GM23248 (cell line): ENCODE data around the gene ARR3. TPM values are rescaled to one million over a fixed set of nuclear protein-coding genes. Genes with fewer than 3 reads are reported as not detected.

ENCODE experiments used
- DNase-seq: peaks from one replicate; pipeline ENCODE4 v3.0.0-alpha.2; 2015
- H2AFZ ChIP-seq: fragments of 200-600 bp; sonication (generic); 2 replicates; pipeline ENCODE4 v1.6.1; 2016; ENCODE audit warnings: antibody characterized with exemption
- H3F3A ChIP-seq: fragments of 200-600 bp; sonication (generic); 2 replicates; pipeline ENCODE4 v1.6.1; 2016; ENCODE audit warnings: mild to moderate bottlenecking, antibody characterized with exemption, mixed run types; ENCODE audit not compliant: insufficient read depth
- H3K27ac ChIP-seq: fragments of 200-600 bp; sonication (generic); 2 replicates; pipeline ENCODE4 v1.5.1; 2016; ENCODE audit warnings: mild to moderate bottlenecking
- H3K27me3 ChIP-seq: fragments of 200-600 bp; sonication (generic); replicated peaks from 2 replicates; pipeline ENCODE4 v1.6.1; 2016; ENCODE audit warnings: mild to moderate bottlenecking; ENCODE audit not compliant: insufficient read depth
- H3K36me3 ChIP-seq: fragments of 200-600 bp; sonication (generic); 2 replicates; pipeline ENCODE4 v1.6.1; 2016; ENCODE audit warnings: low read depth, mild to moderate bottlenecking
- H3K4me1 ChIP-seq: fragments of 200-600 bp; sonication (generic); 2 replicates; pipeline ENCODE4 v1.6.1; 2016; ENCODE audit warnings: mild to moderate bottlenecking; ENCODE audit not compliant: insufficient read depth
- H3K4me2 ChIP-seq: fragments of 200-600 bp; sonication (generic); one replicate; pipeline ENCODE4 v1.6.1; 2016; ENCODE audit warnings: mild to moderate bottlenecking; ENCODE audit not compliant: unreplicated experiment
- H3K4me3 ChIP-seq: fragments of 200-600 bp; sonication (generic); 2 replicates; pipeline ENCODE4 v1.5.1; 2016; ENCODE audit warnings: mild to moderate bottlenecking
- H3K79me2 ChIP-seq: fragments of 200-600 bp; sonication (generic); 2 replicates; pipeline ENCODE4 v1.6.1; 2016; ENCODE audit warnings: mild to moderate bottlenecking; ENCODE audit not compliant: insufficient read depth
- H3K9ac ChIP-seq: fragments of 200-600 bp; sonication (generic); 2 replicates; pipeline ENCODE4 v1.6.1; 2016; ENCODE audit warnings: mild to moderate bottlenecking
- H3K9me2 ChIP-seq: fragments of 200-600 bp; sonication (generic); 2 replicates; pipeline ENCODE4 v1.6.1; 2016; ENCODE audit warnings: mixed run types, mild to moderate bottlenecking, moderate library complexity; ENCODE audit not compliant: insufficient read depth
- H3K9me3 ChIP-seq: fragments of 200-600 bp; sonication (generic); one replicate; pipeline ENCODE4 v1.6.1; 2017; ENCODE audit warnings: low read depth
- H4K20me1 ChIP-seq: fragments of 200-600 bp; sonication (generic); 2 replicates; pipeline ENCODE4 v1.6.0; 2016; ENCODE audit not compliant: insufficient read depth
- EZH2 ChIP-seq: fragments of 200-600 bp; sonication (generic); IDR thresholded peaks from 2 replicates; pipeline ENCODE4 v1.6.1; 2018; ENCODE audit warnings: antibody characterized with exemption, mild to moderate bottlenecking; ENCODE audit not compliant: insufficient read depth, poor library complexity, severe bottlenecking
- EZH2phosphoT487 ChIP-seq: fragments of 200-600 bp; sonication (generic); IDR thresholded peaks from 2 replicates; pipeline ENCODE4 v1.6.1; 2018; ENCODE audit warnings: antibody characterized with exemption, moderate library complexity, mild to moderate bottlenecking, low read depth; ENCODE audit not compliant: insufficient read depth
- WGBS, 2 experiments: methylation state at CpG; one replicate each; pipeline ENCODE4 v1.1.6; 2015 to 2017; ENCODE audit warnings: low lambda C conversion rate in 2 of 2, low coverage in 1 of 2; ENCODE audit errors: missing lambda C conversion rate in 2 of 2; 5-methylcytosine and 5-hydroxymethylcytosine counted together
- in situ Hi-C: fragments of 300-500 bp; cut with MboI; formaldehyde crosslinking; loops from 2 replicates; pipeline ENCODE4 v1.15.0; 2020
- polyA plus RNA-seq: library from polyadenylated mRNA; unstranded; fragments of >200 nt; fragmentation: Nextera tagmentation; extraction: Ambion mirVana; gene quantifications from 2 replicates; pipeline ENCODE4 v1.2.1, GENCODE V29; 2016
- small RNA-seq: library from RNA; depleted of rRNA; stranded (forward); fragments of <200 nt; gene quantifications from one replicate; pipeline ENCODE3, GENCODE V24; 2014; ENCODE audit warnings: low read depth, low replicate concordance
- total RNA-seq: library from RNA; depleted of rRNA; stranded (reverse); fragments of >200 nt; shearing (Covaris generic); gene quantifications from 2 replicates; pipeline ENCODE4 v1.2.3, GENCODE V29; 2014; rRNA removed

The ARR3 gene
- total and polyA plus RNA-seq, 2 experiments from 2014 or later, result not detected

- Histone ChIP-seq H3F3A (no peaks in the 10 kb centered on the region), H3K27me3 (no peaks in the 10 kb centered on the region), H3K27ac (no peak overlapping the region), H3K79me2 (no peaks in the 10 kb centered on the region), H3K4me1 (no peaks in the 10 kb centered on the region), H3K9me2 (no peaks in the 10 kb centered on the region), H3K4me3 (no peak overlapping the region), H3K9me3 (no peaks in the 10 kb centered on the region), H2AFZ (no peak overlapping the region), H3K4me2 (no peak overlapping the region), H4K20me1 (no peaks in the 10 kb centered on the region), H3K9ac (no peak overlapping the region), H3K36me3 (no peaks in the 10 kb centered on the region)
- WGBS, 2 experiments, result 90 to 96% methylated on average over 2 of the region's 2 CpGs
- in situ Hi-C loops, result no loop called here
- TF ChIP-seq EZH2phosphoT487 (no peak), EZH2 (no peak)
- DNase-seq, result no peak
Observed at GRCh38 chrX:70324326-70324725, 56.2 kb downstream of the ARR3 start.

DNA sequence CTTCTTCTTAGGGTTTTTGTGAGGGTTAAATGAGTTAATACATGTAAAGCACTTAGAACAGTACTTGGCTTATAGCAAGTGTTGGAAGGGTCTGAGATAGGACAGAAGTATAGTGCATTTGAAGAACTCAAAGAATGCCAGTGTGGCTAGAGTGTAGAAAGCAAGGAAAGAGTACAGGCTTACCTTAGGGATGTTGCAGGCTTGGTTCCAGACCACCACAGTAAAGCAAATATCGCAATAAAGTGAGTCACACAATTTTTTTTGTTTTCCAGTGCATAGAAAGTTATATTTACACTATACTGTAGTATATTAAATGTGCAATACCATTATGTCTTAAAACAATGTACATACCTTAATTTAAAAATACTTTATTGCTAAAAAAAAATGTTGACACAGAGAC is 63.0 kb downstream of the ARR3 start:
- no peak overlapping the region for H3K27ac ChIP-seq
- no peak overlapping the region for H3K9ac ChIP-seq
- no peaks in the 10 kb centered on the region for H3K36me3 ChIP-seq
- H3K9me3 ChIP-seq, result no peaks in the 10 kb centered on the region
- in situ Hi-C loops, result no loop called here
- H3F3A ChIP-seq, result no peaks in the 10 kb centered on the region
- peak; percentile 7 for DNase-seq
- no peak overlapping the region for H3K4me2 ChIP-seq
- H3K4me1 ChIP-seq, result no peaks in the 10 kb centered on the region
- no peaks in the 10 kb centered on the region for H3K27me3 ChIP-seq
- H3K9me2 ChIP-seq, result no peaks in the 10 kb centered on the region
- no peak overlapping the region for H2AFZ ChIP-seq
- WGBS, 2 experiments, result 90 to 100% methylated on average over 1 of the region's 1 CpG
- no peak for TF ChIP-seq EZH2
- no peak for TF ChIP-seq EZH2phosphoT487
- H4K20me1 ChIP-seq, result no peaks in the 10 kb centered on the region
- no peak overlapping the region for H3K4me3 ChIP-seq
- no peaks in the 10 kb centered on the region for H3K79me2 ChIP-seq

Small RNAs within 50 kb of the gene (small RNA-seq; reads per million reads assigned to genes)
- not detected for gene RNA5SP507

Other genes with a start within 250 kb of the ARR3 start
- gene AWAT2, start 218.4 kb upstream of the ARR3 start, total RNA-seq, result not detected in 2 replicates
- not detected in 2 replicates for gene AWAT2, start 218.4 kb upstream of the ARR3 start, polyA plus RNA-seq
- not detected in 2 replicates for gene OTUD6A, start 205.9 kb upstream of the ARR3 start, total RNA-seq
- gene OTUD6A, start 205.9 kb upstream of the ARR3 start, polyA plus RNA-seq, result not detected in 2 replicates
- 57.3 and 59.1 TPM in 2 replicates for gene IGBP1, start 134.9 kb upstream of the ARR3 start, total RNA-seq
- 31.8 and 33.6 TPM in 2 replicates for gene IGBP1, start 134.9 kb upstream of the ARR3 start, polyA plus RNA-seq
- not detected in 2 replicates for gene DGAT2L6, start 90.9 kb upstream of the ARR3 start, total RNA-seq
- not detected in 2 replicates for gene DGAT2L6, start 90.9 kb upstream of the ARR3 start, polyA plus RNA-seq
- not detected in 2 replicates for gene AWAT1, start 33.7 kb upstream of the ARR3 start, total RNA-seq
- not detected in 2 replicates for gene AWAT1, start 33.7 kb upstream of the ARR3 start, polyA plus RNA-seq
- gene P2RY4, start 8.1 kb upstream of the ARR3 start, total RNA-seq, result not detected in 2 replicates
- gene P2RY4, start 8.1 kb upstream of the ARR3 start, polyA plus RNA-seq, result not detected in 2 replicates
- gene RAB41, start 13.8 kb downstream of the ARR3 start, total RNA-seq, result not detected in 2 replicates
- not detected in 2 replicates for gene RAB41, start 13.8 kb downstream of the ARR3 start, polyA plus RNA-seq
- gene PDZD11, start 21.6 kb downstream of the ARR3 start, total RNA-seq, result 57.0 and 59.3 TPM in 2 replicates
- gene PDZD11, start 21.6 kb downstream of the ARR3 start, polyA plus RNA-seq, result 110 and 116 TPM in 2 replicates
- gene KIF4A, start 21.8 kb downstream of the ARR3 start, total RNA-seq, result 5.6 and 7.5 TPM in 2 replicates
- gene KIF4A, start 21.8 kb downstream of the ARR3 start, polyA plus RNA-seq, result 6.5 and 7.6 TPM in 2 replicates
- gene GDPD2, start 155.0 kb downstream of the ARR3 start, total RNA-seq, result not detected in 2 replicates
- not detected in 2 replicates for gene GDPD2, start 155.0 kb downstream of the ARR3 start, polyA plus RNA-seq
- gene DLG3, start 176.5 kb downstream of the ARR3 start, total RNA-seq, result 1.9 TPM in 2 replicates
- 1.2 and 1.7 TPM in 2 replicates for gene DLG3, start 176.5 kb downstream of the ARR3 start, polyA plus RNA-seq